Esophagus squamous epithelium (tissue), 5 donors: ENCODE data around the gene ZNF106. TPM values are rescaled to one million over a fixed set of nuclear protein-coding genes. Genes with fewer than 3 reads are reported as not detected.

Experiments used
- DNase-seq: peaks from one replicate; lab custom pipeline; 2025; lab: John Stamatoyannopoulos, UW
- H3K27ac ChIP-seq, 4 donors: fragments of 200-600 bp; sonication (generic); one replicate each; pipeline ENCODE4 v1.5.1; 2016 to 2019; ENCODE audit warnings: mild to moderate bottlenecking in 1 of 4
- H3K27me3 ChIP-seq, 4 donors: fragments of 200-600 bp; sonication (generic); 1 replicate in 3 of 4; 2 replicates in 1 of 4; pipeline versions ENCODE4 v1.5.1 to v1.6.0; 2017 to 2021; ENCODE audit warnings: antibody characterized with exemption in 1 of 4
- H3K36me3 ChIP-seq, 3 donors: fragments of 200-600 bp; sonication (generic); one replicate each; pipeline ENCODE4 v1.5.1; 2016 to 2019
- H3K4me1 ChIP-seq, 3 donors: fragments of 200-600 bp; sonication (generic); one replicate each; pipeline ENCODE4 v1.5.1; 2017 to 2019
- H3K4me3 ChIP-seq, 4 donors: fragments of 200-600 bp; sonication (generic); 1 replicate in 3 of 4; 2 replicates in 1 of 4; pipeline ENCODE4 v1.5.1; 2016 to 2019; ENCODE audit warnings: mild to moderate bottlenecking in 2 of 4, moderate library complexity in 1 of 4
- H3K9me3 ChIP-seq, 3 donors: fragments of 200-600 bp; sonication (generic); one replicate each; pipeline ENCODE4 v1.5.1; 2016 to 2019
- POLR2A ChIP-seq, 4 donors: fragments of 450-650 bp; IDR thresholded peaks; one replicate each; pipeline ENCODE4 v1.6.1; 2017; ENCODE audit warnings: antibody characterized with exemption in 4 of 4, mild to moderate bottlenecking in 4 of 4, moderate library complexity in 3 of 4
- WGBS, 2 donors: methylation state at CpG; one replicate each; pipeline ENCODE4 v1.1.5; 2018; 5-methylcytosine and 5-hydroxymethylcytosine counted together
- intact Hi-C: fragments of 100-400 bp; cut with DNase I; formaldehyde crosslinking; loops from one replicate; pipeline ENCODE4 v1.15.0; 2022
- total RNA-seq, 4 donors: library from RNA; depleted of rRNA; stranded (reverse); fragments of >200 nt; gene quantifications; one replicate each; pipeline ENCODE4 v1.1.0, GENCODE V29; 2016
- TF ChIP-seq, protein P1 (sequence below), 6 experiments: fragments of 450-650 bp in 4 of 6; fragments of 200-600 bp in 2 of 6; sonication (generic) in 2 of 6; IDR thresholded peaks; one replicate each; pipeline ENCODE4 v1.5.1; 2016 to 2019; ENCODE audit warnings: antibody characterized with exemption in 6 of 6, mild to moderate bottlenecking in 4 of 6, moderate library complexity in 4 of 6
- donor health status: DM: yes; HTN: yes; CAD: no.

Gene ZNF106
- total RNA-seq, 4 donors from 2014 or later = 16.0 to 65.0 (median 33.8) TPM

DNA sequence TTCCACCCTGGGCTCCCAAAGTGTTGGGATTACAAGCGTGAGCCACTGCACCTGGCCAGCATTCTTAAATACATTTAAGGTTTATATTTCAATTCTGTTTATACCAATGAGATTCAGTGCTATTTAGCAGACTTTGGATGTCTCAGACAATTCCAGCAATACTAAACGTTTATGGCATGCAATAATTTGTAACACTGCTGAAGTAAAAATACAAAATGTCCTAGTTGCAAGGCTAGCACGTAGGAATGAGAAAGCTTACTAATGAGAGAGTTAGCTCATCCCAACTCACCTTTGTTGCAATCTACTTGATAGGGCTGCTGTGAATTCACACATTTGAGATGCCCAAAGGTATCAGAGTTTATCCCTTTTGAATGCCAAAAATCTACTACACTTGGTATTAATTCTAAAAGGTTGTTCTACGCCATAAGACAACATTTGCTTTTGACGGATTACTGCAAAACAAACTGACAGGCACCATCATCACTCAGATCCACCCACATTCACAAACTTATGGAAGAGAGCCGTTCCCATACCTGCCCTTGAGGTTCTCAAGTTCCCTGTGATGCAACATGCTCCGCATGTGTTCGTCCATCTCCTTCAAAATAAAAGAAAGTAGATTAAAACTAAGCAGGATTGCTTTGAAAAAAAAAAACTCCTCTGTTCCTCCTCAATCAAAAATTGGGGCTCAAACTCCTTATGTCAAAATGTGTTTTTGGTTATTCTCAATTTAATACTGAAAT, 25.3 kb downstream of the ZNF106 start:
- TF ChIP-seq, protein P1, sequence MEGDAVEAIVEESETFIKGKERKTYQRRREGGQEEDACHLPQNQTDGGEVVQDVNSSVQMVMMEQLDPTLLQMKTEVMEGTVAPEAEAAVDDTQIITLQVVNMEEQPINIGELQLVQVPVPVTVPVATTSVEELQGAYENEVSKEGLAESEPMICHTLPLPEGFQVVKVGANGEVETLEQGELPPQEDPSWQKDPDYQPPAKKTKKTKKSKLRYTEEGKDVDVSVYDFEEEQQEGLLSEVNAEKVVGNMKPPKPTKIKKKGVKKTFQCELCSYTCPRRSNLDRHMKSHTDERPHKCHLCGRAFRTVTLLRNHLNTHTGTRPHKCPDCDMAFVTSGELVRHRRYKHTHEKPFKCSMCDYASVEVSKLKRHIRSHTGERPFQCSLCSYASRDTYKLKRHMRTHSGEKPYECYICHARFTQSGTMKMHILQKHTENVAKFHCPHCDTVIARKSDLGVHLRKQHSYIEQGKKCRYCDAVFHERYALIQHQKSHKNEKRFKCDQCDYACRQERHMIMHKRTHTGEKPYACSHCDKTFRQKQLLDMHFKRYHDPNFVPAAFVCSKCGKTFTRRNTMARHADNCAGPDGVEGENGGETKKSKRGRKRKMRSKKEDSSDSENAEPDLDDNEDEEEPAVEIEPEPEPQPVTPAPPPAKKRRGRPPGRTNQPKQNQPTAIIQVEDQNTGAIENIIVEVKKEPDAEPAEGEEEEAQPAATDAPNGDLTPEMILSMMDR (IDR thresholded peaks at IDR 0.05) = no peak
- no peak for TF ChIP-seq POLR2A (IDR thresholded peaks at IDR 0.05)
- Histone ChIP-seq H3K36me3 (peaks cover 0 to 70% (median 0%) of the 10 kb centered on the region in 3 donors), H3K4me1 (peaks cover 0 to 5% (median 5%) of the 10 kb centered on the region in 3 donors), H3K27me3 (no peaks in the 10 kb centered on the region), H3K27ac (no peak overlapping the region), H3K4me3 (no peak overlapping the region), H3K9me3 (no peaks in the 10 kb centered on the region)
- no peak for DNase-seq
- intact Hi-C loops = no loop called here
- 81 to 84% methylated on average over 8 of the region's 8 CpGs for WGBS, 2 donors

DNA sequence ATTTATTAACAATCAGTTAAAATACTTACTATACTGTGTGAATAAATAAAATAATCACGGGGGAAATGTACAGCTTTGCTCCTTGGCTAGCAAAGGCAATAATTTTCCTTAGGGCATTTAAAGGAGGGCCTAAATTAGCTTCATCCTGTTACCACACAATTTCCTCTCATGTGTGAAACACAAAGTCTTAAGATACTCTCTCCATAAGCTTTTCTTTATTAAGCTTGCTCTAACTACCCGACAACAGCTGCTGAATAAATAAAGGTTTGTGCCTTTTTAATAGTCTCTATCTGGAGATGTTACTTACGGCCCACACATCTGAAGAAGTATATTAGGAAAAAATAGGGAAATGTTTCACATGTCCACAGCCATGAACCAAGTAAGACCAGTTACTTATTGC, 29.7 kb downstream of the ZNF106 start:
- H3K27ac ChIP-seq = peak overlapping the region in 2 of 4 donors; percentile 23 to 87
- H3K36me3 ChIP-seq = peaks cover 0 to 42% (median 0%) of the 10 kb centered on the region in 3 donors
- no peak overlapping the region for H3K4me3 ChIP-seq
- intact Hi-C loops = no loop called here
- no peak for TF ChIP-seq POLR2A (IDR thresholded peaks at IDR 0.05)
- TF ChIP-seq, protein P1 (IDR thresholded peaks at IDR 0.05) = no peak
- H3K27me3 ChIP-seq = no peaks in the 10 kb centered on the region
- H3K9me3 ChIP-seq = no peaks in the 10 kb centered on the region
- WGBS, 2 donors = 50 to 53% methylated on average over 3 of the region's 3 CpGs
- DNase-seq = no peak
- peaks cover 0 to 30% (median 5%) of the 10 kb centered on the region in 3 donors for H3K4me1 ChIP-seq

DNA sequence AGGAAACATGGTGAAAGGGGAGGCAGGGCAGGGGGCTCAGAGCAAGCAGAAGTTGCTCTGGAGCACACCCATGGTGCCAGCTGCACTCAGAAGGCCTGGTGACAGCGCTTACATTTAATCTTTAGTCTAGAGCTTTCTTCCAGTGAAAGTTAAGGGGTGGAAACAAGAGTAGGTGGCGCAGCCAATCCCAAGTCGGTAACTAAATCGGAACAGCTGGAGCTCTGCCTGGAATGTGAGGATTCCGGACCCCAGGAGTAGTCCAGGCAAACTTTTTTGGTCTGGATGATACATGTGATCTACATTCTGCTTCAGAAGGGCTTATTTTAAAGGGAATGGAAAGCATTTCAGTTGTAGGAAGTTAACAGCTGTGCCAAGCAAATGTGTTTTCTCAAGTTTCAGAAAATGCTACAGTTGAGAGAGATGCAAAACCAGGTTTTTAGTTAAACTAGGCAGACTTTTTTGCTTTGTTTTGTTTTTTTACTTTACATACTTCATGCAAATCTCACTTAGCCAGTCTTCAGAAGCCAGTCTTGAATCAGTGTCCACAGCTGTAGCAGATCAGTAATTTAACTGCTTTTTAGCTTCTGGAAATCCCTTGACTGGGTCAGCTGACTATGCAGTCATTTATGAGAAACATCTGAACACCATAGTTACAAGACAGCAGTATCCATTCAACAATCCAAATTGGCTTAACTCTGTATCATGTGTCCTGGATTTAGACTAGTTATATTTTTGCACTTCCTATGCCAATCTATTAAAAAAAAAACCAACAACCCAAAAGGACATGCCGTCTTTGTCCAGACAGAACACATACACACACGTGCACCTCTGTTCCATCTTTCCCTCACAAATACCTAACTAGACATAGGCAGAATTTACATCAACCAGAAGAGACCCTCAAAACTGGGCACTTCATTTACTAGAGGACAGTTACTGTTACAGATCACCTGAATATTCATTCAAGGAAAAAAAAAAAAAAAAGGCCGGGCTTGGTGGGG, 33.2 kb downstream of the ZNF106 start:
- 46 to 49% methylated on average over 8 of the region's 8 CpGs for WGBS, 2 donors
- Histone ChIP-seq H3K27me3 (no peaks in the 10 kb centered on the region), H3K27ac (peak overlapping the region; percentile 55 to 87 (median 81)), H3K36me3 (peaks cover 0 to 25% (median 0%) of the 10 kb centered on the region in 3 donors), H3K9me3 (no peaks in the 10 kb centered on the region), H3K4me3 (peak overlapping the region in 3 of 4 donors; percentile 24 to 53 (median 33)), H3K4me1 (peaks cover 0 to 30% (median 5%) of the 10 kb centered on the region in 3 donors)
- intact Hi-C loops = no loop called here
- TF ChIP-seq, protein P1 (IDR thresholded peaks at IDR 0.05) = no peak
- no peak for TF ChIP-seq POLR2A (IDR thresholded peaks at IDR 0.05)
- no peak for DNase-seq

GRCh38 chr15:42456971-42457370, 34.0 kb downstream of the ZNF106 start:
- intact Hi-C loops = no loop called here
- no peak for TF ChIP-seq POLR2A (IDR thresholded peaks at IDR 0.05)
- TF ChIP-seq, protein P1 (IDR thresholded peaks at IDR 0.05) = no peak
- Histone ChIP-seq H3K27me3 (no peaks in the 10 kb centered on the region), H3K36me3 (peaks cover 0 to 19% (median 0%) of the 10 kb centered on the region in 3 donors), H3K4me3 (peak overlapping the region in 3 of 4 donors; percentile 24 to 53 (median 33)), H3K9me3 (no peaks in the 10 kb centered on the region), H3K4me1 (peaks cover 0 to 30% (median 5%) of the 10 kb centered on the region in 3 donors), H3K27ac (peak overlapping the region; percentile 55 to 87 (median 81))
- WGBS, 2 donors = 29 to 57% methylated on average over 3 of the region's 3 CpGs
- DNase-seq = no peak
